ENCODE data around the gene RAC2.

The RAC2 gene

GRCh38 chr22:37232140-37232998 lies 11.7 kb downstream of the RAC2 start:
- H3K4me3 ChIP-seq (ENCODE audit: low read depth, low read length): no peak overlapping the region
- no peak for TF ChIP-seq CTCF (IDR thresholded peaks at IDR 0.05; ENCODE audit: low read depth, low read length)
- no peak for DNase-seq
- H3K4me1 ChIP-seq: no peaks in the 10 kb centered on the region
- no peaks in the 10 kb centered on the region for H3K9me3 ChIP-seq
- no peaks in the 10 kb centered on the region for H3K36me3 ChIP-seq
- no peaks in the 10 kb centered on the region for H3K27me3 ChIP-seq

GRCh38 chr22:37231406-37232139 lies 12.5 kb downstream of the RAC2 start:
- Histone ChIP-seq H3K4me1 (no peaks in the 10 kb centered on the region), H3K27me3 (no peaks in the 10 kb centered on the region), H3K36me3 (no peaks in the 10 kb centered on the region), H3K4me3 (ENCODE audit: low read depth, low read length) (no peak overlapping the region), H3K9me3 (no peaks in the 10 kb centered on the region)
- no peak for DNase-seq
- no peak for TF ChIP-seq CTCF (IDR thresholded peaks at IDR 0.05; ENCODE audit: low read depth, low read length)

- DNase-seq: no peak
Observed at GRCh38 chr22:37230673-37231405, 13.2 kb downstream of the RAC2 start.

GRCh38 chr22:37229805-37230672 lies 14.0 kb downstream of the RAC2 start:
- Histone ChIP-seq H3K36me3 (no peaks in the 10 kb centered on the region), H3K4me1 (no peaks in the 10 kb centered on the region), H3K9me3 (no peaks in the 10 kb centered on the region), H3K4me3 (ENCODE audit: low read depth, low read length) (no peak overlapping the region), H3K27me3 (no peaks in the 10 kb centered on the region)
- DNase-seq: no peak
- no peak for TF ChIP-seq CTCF (IDR thresholded peaks at IDR 0.05; ENCODE audit: low read depth, low read length)

More at GRCh38 chr22:37230673-37231405, 13.2 kb downstream of the RAC2 start:
- no peak for TF ChIP-seq CTCF (IDR thresholded peaks at IDR 0.05; ENCODE audit: low read depth, low read length)
- no peaks in the 10 kb centered on the region for H3K27me3 ChIP-seq
- no peaks in the 10 kb centered on the region for H3K4me1 ChIP-seq
- H3K4me3 ChIP-seq (ENCODE audit: low read depth, low read length): no peak overlapping the region
- H3K9me3 ChIP-seq: no peaks in the 10 kb centered on the region
- no peaks in the 10 kb centered on the region for H3K36me3 ChIP-seq

- no peak for TF ChIP-seq CTCF (IDR thresholded peaks at IDR 0.05; ENCODE audit: low read depth, low read length)
- no peaks in the 10 kb centered on the region for H3K36me3 ChIP-seq
- no peak for DNase-seq
- no peaks in the 10 kb centered on the region for H3K4me1 ChIP-seq
- H3K4me3 ChIP-seq (ENCODE audit: low read depth, low read length): no peak overlapping the region
- H3K9me3 ChIP-seq: no peaks in the 10 kb centered on the region
- H3K27me3 ChIP-seq: no peaks in the 10 kb centered on the region
Observed at GRCh38 chr22:37229012-37229804, 14.9 kb downstream of the RAC2 start.
